GM18499 (cell line): ENCODE data around the gene KIF18B.
"Not testable (repeated sequence)": the region's sequence is repeated elsewhere in the genome, so short reads cannot be mapped to it uniquely, and the experiment has no call there.

Experiments
- ATAC-seq: cut with Tn5 transposase; IDR thresholded peaks from one replicate; pipeline ENCODE4 v1.9.1; 2021; ENCODE audit warnings: moderate number of reproducible peaks; ENCODE audit not compliant: insufficient read depth, unreplicated experiment

KIF18B gene

GRCh38 chr17:44970136-44970741 lies 22.7 kb upstream of the KIF18B start:
- ATAC-seq: no peak

GRCh38 chr17:44969144-44969780 lies 21.7 kb upstream of the KIF18B start:
- no peak for ATAC-seq

DNA sequence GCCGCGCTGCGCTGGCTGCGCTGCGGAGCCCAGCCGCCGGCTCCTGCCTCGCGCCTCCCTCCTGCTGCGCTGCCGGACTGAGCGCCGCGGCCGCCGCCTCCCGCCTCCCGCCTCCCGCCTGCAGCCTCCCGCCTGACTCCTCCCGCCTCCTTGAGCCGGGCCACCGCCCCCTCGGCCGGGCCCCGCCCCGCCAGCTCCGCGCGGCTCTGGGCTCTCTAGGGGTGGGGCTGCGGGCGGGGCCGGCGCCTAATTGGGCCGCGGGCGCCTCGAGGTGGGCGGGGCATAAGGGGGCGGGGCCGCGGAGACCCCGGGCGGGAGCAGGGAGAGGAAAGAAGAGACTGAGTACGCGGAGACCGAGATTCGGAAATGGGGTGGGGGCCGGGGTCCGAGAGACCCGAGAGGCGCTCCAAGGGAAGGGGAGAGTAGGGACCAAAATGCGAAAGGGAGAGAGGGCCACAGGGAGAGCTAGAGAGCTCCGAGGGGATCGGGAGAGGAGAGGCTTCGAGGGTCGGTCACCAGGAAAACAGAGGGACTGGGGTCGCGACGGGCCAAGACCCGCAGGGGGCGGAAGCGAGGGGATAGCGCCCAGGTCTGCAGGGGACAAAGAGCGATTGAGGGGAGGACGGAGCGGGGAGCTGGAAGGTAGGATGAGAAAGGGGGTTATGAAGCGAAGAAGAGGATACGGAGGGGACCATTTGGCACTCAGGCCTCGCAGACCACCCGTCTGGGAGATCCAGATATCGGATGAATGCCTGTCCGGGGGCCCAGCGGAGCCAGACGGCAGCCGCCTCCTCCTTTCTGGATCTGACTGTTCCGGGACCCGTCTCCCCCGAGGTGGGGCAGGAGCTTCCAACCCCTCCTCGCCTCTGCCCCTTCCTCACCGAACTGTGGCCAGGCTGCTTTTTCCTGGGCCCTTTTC lies 20.9 kb upstream of the KIF18B start, which contains the start of gene C1QL1:
TSS of gene C1QL1 (minus strand) at position 79 of the 919 bp plus-strand sequence. CDS start 255 bp downstream, outside the sequence.
- ATAC-seq: no peak

GRCh38 chr17:44967907-44968224 lies 20.3 kb upstream of the KIF18B start:
- ATAC-seq: no peak

GRCh38 chr17:44967026-44967906 lies 19.7 kb upstream of the KIF18B start:
- no peak for ATAC-seq

GRCh38 chr17:44966348-44967025 lies 18.9 kb upstream of the KIF18B start:
- ATAC-seq: no peak

- no peak for ATAC-seq
These were observed 18.1 kb upstream of the KIF18B start for GRCh38 chr17:44965481-44966234.

GRCh38 chr17:44961921-44962350 lies 14.4 kb upstream of the KIF18B start:
- ATAC-seq: no peak

- ATAC-seq: no peak
These were observed 13.1 kb upstream of the KIF18B start for GRCh38 chr17:44960691-44961090.

- ATAC-seq: no peak
These were observed 12.4 kb upstream of the KIF18B start for GRCh38 chr17:44959821-44960531.

GRCh38 chr17:44956998-44957981 lies 9.7 kb upstream of the KIF18B start:
- no peak for ATAC-seq

DNA sequence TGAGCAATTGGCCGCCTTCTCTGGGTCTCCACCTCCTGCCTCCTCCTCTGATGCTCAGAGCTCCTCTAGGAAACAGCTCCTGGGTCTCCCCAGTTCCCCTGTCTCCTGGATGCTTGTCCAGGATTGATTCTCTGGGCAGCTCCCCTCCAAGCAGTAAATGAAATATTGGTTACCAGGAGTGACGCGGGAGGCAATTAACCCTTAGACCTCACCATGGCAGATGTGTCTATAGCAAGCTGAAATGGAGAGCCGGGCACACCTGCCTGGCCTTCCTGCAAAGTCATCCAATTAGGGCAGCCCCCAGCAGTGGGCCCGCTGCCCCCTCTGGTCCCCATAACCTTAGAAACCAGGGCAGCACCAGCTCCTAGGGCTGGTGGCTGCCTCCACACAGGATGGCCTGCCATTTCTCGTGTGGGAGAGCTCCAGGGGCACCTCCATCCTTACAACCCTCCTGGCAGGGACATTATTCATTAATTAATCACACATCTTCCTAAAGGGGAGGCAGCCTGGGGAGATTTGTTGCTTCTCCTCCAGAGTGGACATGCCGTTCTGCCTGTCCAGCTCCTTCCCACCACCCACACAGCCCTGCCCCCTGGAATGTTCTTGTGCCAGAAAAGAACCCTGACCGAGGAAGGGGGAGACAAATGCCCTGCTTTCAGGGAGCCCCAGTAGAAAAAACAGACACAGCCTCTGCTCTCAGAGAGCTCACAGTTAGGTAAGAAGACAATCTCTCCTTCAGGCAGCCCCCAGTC lies 8.3 kb upstream of the KIF18B start:
- ATAC-seq: no peak

DNA sequence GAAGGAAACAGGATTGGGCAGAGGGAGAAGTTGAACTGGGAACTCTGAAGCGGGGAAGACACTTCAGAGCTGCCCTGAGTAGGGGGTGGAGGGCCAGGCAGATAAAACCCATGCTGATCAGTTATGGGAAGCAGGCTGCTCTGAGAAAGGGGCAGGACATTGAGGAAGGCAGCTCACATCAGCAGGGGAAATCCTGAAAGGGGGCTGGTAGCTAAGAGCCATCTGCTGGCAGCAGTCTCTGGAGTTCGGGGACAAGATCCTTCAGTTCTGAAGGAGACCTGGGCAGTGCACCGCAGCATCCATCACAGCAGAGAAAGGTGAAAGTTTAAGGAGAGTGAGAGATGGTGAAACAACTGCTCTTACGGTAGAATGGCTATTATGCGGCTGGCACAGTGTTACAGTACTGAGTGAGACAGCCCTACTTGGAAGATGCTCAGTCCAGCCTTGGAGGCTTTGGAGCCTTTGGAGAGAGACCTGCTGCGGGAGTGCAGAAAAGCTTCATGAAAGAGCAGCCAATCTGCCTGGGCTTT lies 5.4 kb upstream of the KIF18B start:
- ATAC-seq: no peak

GRCh38 chr17:44948315-44948795 lies 782 bp upstream of the KIF18B start:
- ATAC-seq: no peak

DNA sequence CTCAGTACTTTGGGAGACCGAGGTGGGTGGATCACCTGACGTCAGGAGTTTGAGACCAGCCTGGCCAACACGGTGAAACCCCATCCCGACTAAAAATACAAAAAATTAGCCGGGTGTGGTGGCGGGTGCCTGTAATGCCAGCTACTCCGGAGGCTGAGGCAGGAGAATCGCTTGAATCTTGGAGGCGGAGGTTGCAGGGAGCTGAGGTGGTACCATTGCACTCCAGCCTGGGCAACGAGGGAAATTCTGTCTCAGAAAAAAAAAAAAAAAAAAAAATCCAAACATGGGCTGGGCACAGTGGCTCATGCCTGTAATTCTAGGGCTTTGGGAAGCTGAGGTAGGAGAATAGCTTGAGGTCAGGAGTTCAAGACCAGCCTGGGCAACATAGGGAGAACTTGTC lies 1.9 kb downstream of the KIF18B start:
- ATAC-seq: not testable (repeated sequence)

GRCh38 chr17:44942456-44942855 lies 5.1 kb downstream of the KIF18B start:
- no peak for ATAC-seq
